ENCODE results near the gene B3GALNT1. TPM values are rescaled to one million over a fixed set of nuclear protein-coding genes. Genes with fewer than 3 reads are reported as not detected.

Gene B3GALNT1
- total RNA-seq = 10.6 and 34.8 TPM in 2 replicates

GRCh38 chr3:161104561-161105551 is at the start of gene B3GALNT1:
Gene B3GALNT1 (minus strand): TSS chr3:161105349. CDS start chr3:161086754, 18,595 bp downstream.

Other genes with a start within 250 kb of the B3GALNT1 start
- 78.5 and 89.3 TPM in 2 replicates for gene NMD3, start 116.0 kb upstream of the B3GALNT1 start, total RNA-seq